ENCODE results near the gene CRAMP1. TPM values are rescaled to one million over a fixed set of nuclear protein-coding genes. Genes with fewer than 3 reads are reported as not detected.
A peak's percentile ranks its signal among the peaks of the same experiment; 100 is the strongest.
"Not testable (repeated sequence)": the region's sequence is repeated elsewhere in the genome, so short reads cannot be mapped to it uniquely, and the experiment has no call there.

Gene CRAMP1
- total RNA-seq, 1 experiment from 2014 or later = 22.9 TPM

DNA sequence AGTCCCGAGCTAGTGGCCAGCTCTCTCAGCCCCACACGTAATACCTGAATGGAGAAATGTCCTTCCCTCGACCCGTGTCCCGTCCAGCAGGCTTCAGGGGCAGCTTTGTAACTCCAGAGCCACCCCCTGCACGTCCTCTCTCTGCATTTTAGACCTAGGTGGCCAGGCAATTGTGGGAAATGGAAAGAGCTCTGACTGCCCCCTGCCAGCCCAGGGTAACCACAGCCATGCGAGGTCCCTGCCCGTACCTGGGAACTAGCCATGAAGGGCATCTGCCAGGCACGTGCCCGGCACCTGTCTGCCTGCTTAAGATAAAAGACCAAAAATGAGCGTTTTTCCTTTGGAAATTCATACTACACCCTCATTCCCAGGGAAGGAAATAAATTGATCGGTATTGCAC lies 103.1 kb downstream of the CRAMP1 start:
- POLR2A ChIA-PET = interaction anchor here (1.1 kb wide), 1 partner anchor 9 kb away, joined by 3 read pairs; the partner anchor contains the start of gene MAPK8IP3
- CTCF ChIA-PET = interaction anchor here (1.2 kb wide), 1 partner anchor 10 kb away, joined by 5 read pairs; the partner anchor contains the start of gene MAPK8IP3

DNA sequence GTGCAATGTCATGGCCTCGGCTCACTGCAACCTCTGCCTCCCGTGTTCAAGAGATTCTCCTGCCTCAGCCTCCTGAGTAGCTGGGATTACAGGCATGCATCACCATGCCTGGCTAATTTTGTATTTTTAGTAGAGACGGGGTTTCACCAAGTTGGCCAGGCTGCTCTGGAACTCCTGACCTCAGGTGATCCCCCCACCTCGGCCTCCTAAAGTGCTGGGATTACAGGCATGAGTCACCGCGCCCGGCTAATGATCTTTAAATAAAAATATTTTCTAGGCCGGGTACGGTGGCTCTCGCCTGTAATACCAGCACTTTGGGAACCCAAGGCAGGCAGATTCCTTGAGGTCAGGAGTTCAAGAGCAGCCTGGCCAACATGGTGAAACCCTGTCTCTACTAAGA lies 106.1 kb downstream of the CRAMP1 start:
- H3K4me3 ChIP-seq (replicated peaks in 1 of 2; ENCODE audit: low read depth in 1 of 2, low read length in 2 of 2) = 0 out of 4 replicates have a peak overlapping the region, but pooled peaks of 1 of the 2 experiments have one; percentile 18
- peaks cover 53 to 66% of the 10 kb centered on the region in 2 experiments for H3K4me1 ChIP-seq (ENCODE audit: control insufficient read depth in 1 of 2, insufficient read depth in 2 of 2, low read length in 2 of 2)
- DNase-seq (ENCODE audit: low read depth, low spot score); H3K36me3 ChIP-seq (ENCODE audit: control insufficient read depth in 1 of 2, insufficient read depth in 2 of 2, low read length in 2 of 2); intact Hi-C loops (cut with micrococcal nuclease); ATAC-seq; POLR2A ChIA-PET; H3K9me3 ChIP-seq (ENCODE audit: control insufficient read depth in 1 of 2, insufficient read depth in 1 of 2, low read depth in 1 of 2, low read length in 2 of 2); H3K27me3 ChIP-seq (ENCODE audit: insufficient read depth, low read length); H2AFZ ChIP-seq (ENCODE audit: low read depth, low read length, poor library complexity, severe bottlenecking); RAD21 ChIA-PET (ENCODE audit: low non-redundant PET in 1 of 2, low total read pairs in 2 of 2, uncharacterized antibody in 2 of 2, unreplicated experiment in 2 of 2); H3K9me2 ChIP-seq (ENCODE audit: insufficient read depth); H4K20me1 ChIP-seq (ENCODE audit: insufficient read depth); BruUV-seq (replicated peaks): not testable (repeated sequence)
- peak overlapping the region; percentile 39 for H3K27ac ChIP-seq (ENCODE audit: low read depth, low read length)
- CTCF ChIA-PET = interaction anchor here (2.4 kb wide), 1 partner anchor 12 kb away, joined by 11 read pairs; the partner anchor contains the start of gene MAPK8IP3
- H3K4me2 ChIP-seq (ENCODE audit: low read length) = peak overlapping the region; percentile 58
- H3K79me2 ChIP-seq (ENCODE audit: insufficient read depth, low read length) = peaks cover 76% of the 10 kb centered on the region
- H3K9ac ChIP-seq (ENCODE audit: low read length) = peak overlapping the region; percentile 20

More for the DNA sequence above, 103.1 kb downstream of the CRAMP1 start:
- H2AFZ ChIP-seq (ENCODE audit: low read depth, low read length, poor library complexity, severe bottlenecking) = no peak overlapping the region
- H3K4me3 ChIP-seq (replicated peaks in 1 of 2; ENCODE audit: low read depth in 1 of 2, low read length in 2 of 2) = no peak overlapping the region
- H3K27me3 ChIP-seq (ENCODE audit: insufficient read depth, low read length) = no peaks in the 10 kb centered on the region
- no peak overlapping the region for H3K27ac ChIP-seq (ENCODE audit: low read depth, low read length)
- no peaks in the 10 kb centered on the region for H3K9me2 ChIP-seq (ENCODE audit: insufficient read depth)
- ATAC-seq (no peak), DNase-seq (ENCODE audit: low read depth, low spot score) (no peak)
- no peaks in the 10 kb centered on the region for H3K36me3 ChIP-seq (ENCODE audit: control insufficient read depth in 1 of 2, insufficient read depth in 2 of 2, low read length in 2 of 2)
- no peak overlapping the region for H3K9ac ChIP-seq (ENCODE audit: low read length)
- RAD21 ChIA-PET (ENCODE audit: low non-redundant PET in 1 of 2, low total read pairs in 2 of 2, uncharacterized antibody in 2 of 2, unreplicated experiment in 2 of 2) = no interaction called here
- peaks cover 90% of the 10 kb centered on the region for H3K79me2 ChIP-seq (ENCODE audit: insufficient read depth, low read length)
- H4K20me1 ChIP-seq (ENCODE audit: insufficient read depth) = no peaks in the 10 kb centered on the region
- H3K4me1 ChIP-seq (ENCODE audit: control insufficient read depth in 1 of 2, insufficient read depth in 2 of 2, low read length in 2 of 2) = peaks cover 29 to 36% of the 10 kb centered on the region in 2 experiments
- intact Hi-C loops (cut with micrococcal nuclease) = no loop called here
- H3K9me3 ChIP-seq (ENCODE audit: control insufficient read depth in 1 of 2, insufficient read depth in 1 of 2, low read depth in 1 of 2, low read length in 2 of 2) = no peaks in the 10 kb centered on the region
- no peak overlapping the region for H3K4me2 ChIP-seq (ENCODE audit: low read length)
- TF ChIP-seq JUND (IDR thresholded peaks at IDR 0.05) = no peak
- no peak for TF ChIP-seq CBX3 (IDR thresholded peaks at IDR 0.05; ENCODE audit: low read depth)
- TF ChIP-seq SIN3A (IDR thresholded peaks at IDR 0.05; ENCODE audit: low read depth) = no peak
- TF ChIP-seq, protein P1, sequence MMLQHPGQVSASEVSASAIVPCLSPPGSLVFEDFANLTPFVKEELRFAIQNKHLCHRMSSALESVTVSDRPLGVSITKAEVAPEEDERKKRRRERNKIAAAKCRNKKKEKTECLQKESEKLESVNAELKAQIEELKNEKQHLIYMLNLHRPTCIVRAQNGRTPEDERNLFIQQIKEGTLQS (IDR thresholded peaks at IDR 0.05) = no peak
- TF ChIP-seq SP1 (IDR thresholded peaks at IDR 0.05; ENCODE audit: low read depth) = no peak
- no TSS peak for BruUV-seq (replicated peaks)

DNA sequence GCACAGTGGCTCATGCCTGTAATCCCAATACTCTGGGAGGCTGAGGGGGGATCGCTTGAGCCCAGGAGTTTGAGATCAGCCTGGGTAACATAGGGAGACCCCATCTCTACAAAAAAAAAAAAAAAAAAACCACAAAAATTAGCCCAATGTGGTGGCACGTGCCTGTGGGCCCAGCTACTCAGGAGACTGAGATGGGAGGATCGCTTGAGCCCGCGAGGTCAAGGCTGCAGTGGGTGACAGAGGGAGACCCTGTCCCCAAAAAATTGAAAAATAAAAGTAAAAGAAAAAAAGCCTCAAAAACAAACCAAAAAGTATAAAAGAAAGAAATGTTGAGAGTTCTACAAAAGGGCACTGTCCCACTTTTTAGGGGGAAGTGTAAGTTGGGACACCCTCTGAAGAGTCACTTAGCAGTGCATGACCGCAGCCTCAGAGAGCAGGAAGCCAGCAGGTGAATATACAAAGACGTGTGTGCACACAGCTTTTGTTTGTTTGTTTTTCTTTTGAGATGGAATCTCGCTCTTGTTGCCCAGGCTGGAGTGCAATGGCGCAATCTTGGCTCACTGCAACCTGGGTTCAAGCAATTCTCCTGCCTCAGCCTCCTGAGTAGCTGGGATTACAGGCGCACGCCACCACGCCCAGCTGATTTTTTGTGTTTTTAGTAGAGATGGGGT lies 107.5 kb downstream of the CRAMP1 start:
- H3K36me3 ChIP-seq (ENCODE audit: control insufficient read depth in 1 of 2, insufficient read depth in 2 of 2, low read length in 2 of 2); H3K4me3 ChIP-seq (replicated peaks in 1 of 2; ENCODE audit: low read depth in 1 of 2, low read length in 2 of 2); DNase-seq (ENCODE audit: low read depth, low spot score); POLR2A ChIA-PET; H3K27me3 ChIP-seq (ENCODE audit: insufficient read depth, low read length); BruUV-seq (replicated peaks); H4K20me1 ChIP-seq (ENCODE audit: insufficient read depth); ATAC-seq; intact Hi-C loops (cut with micrococcal nuclease); H3K9me2 ChIP-seq (ENCODE audit: insufficient read depth); H3K9me3 ChIP-seq (ENCODE audit: control insufficient read depth in 1 of 2, insufficient read depth in 1 of 2, low read depth in 1 of 2, low read length in 2 of 2); H2AFZ ChIP-seq (ENCODE audit: low read depth, low read length, poor library complexity, severe bottlenecking); RAD21 ChIA-PET (ENCODE audit: low non-redundant PET in 1 of 2, low total read pairs in 2 of 2, uncharacterized antibody in 2 of 2, unreplicated experiment in 2 of 2): not testable (repeated sequence)
- CTCF ChIA-PET = interaction anchor here (2.4 kb wide), 1 partner anchor 14 kb away, joined by 11 read pairs; the partner anchor contains the start of gene MAPK8IP3
- H3K4me2 ChIP-seq (ENCODE audit: low read length) = peak overlapping the region; percentile 58
- H3K79me2 ChIP-seq (ENCODE audit: insufficient read depth, low read length) = peaks cover 77% of the 10 kb centered on the region
- peaks cover 61 to 75% of the 10 kb centered on the region in 2 experiments for H3K4me1 ChIP-seq (ENCODE audit: control insufficient read depth in 1 of 2, insufficient read depth in 2 of 2, low read length in 2 of 2)
- H3K27ac ChIP-seq (ENCODE audit: low read depth, low read length) = peak overlapping the region; percentile 39
- H3K9ac ChIP-seq (ENCODE audit: low read length) = peak overlapping the region; percentile 0; the same call in 1 of the 2 replicates
